IMR-90 (cell line): ENCODE results near the gene DOCK4. TPM values are rescaled to one million over a fixed set of nuclear protein-coding genes. Genes with fewer than 3 reads are reported as not detected.

ENCODE experiments used
- ATAC-seq: fragments of 200-7000 bp; cut with Tn5 transposase; 2 replicates; pipeline ENCODE4 v1.9.1; 2020; ENCODE audit warnings: low read depth, mild to moderate bottlenecking, moderate library complexity
- BruUV-seq: library from RNA; stranded (reverse); fragments of 400-500 nt; replicated peaks from 2 replicates; lab custom pipeline; 2021; lab: Mats Ljungman, UMichigan
- CTCF ChIA-PET: fragments of 300-600 bp; formaldehyde crosslinking; extraction: SDS; loops from one replicate; lab custom pipeline; 2021; ENCODE audit warnings: antibody characterized with exemption; lab: Yijun Ruan, JAX
- POLR2A ChIA-PET: fragments of 300-600 bp; sonication (Branson Sonifier 250); formaldehyde crosslinking; loops from one replicate; lab custom pipeline; 2022; ENCODE audit warnings: antibody characterized with exemption; ENCODE audit not compliant: unreplicated experiment; lab: Charles Lee
- DNase-seq: peaks from one replicate; pipeline ENCODE4 v3.0.0; 2013
- H2AFZ ChIP-seq: replicated peaks from 2 replicates; pipeline ENCODE3; 2013; ENCODE audit warnings: low read length, mild to moderate bottlenecking; ENCODE audit not compliant: poor library complexity
- H2AK5ac ChIP-seq: 2 replicates; pipeline ENCODE4 v1.6.1; 2013; ENCODE audit warnings: low read depth, low read length, inconsistent platforms
- H2AK9ac ChIP-seq: replicated peaks from 2 replicates; pipeline ENCODE3; 2013; ENCODE audit warnings: mild to moderate bottlenecking, low read depth, low read length, moderate library complexity; ENCODE audit not compliant: poor library complexity
- H2BK120ac ChIP-seq: 2 replicates; pipeline ENCODE4 v1.6.1; 2013; ENCODE audit warnings: low read depth, low read length, inconsistent platforms
- H2BK15ac ChIP-seq: 3 replicates; pipeline ENCODE4 v1.6.1; 2013; ENCODE audit warnings: low read depth, low read length, inconsistent platforms
- H2BK20ac ChIP-seq: 2 replicates; pipeline ENCODE4 v1.6.1; 2013; ENCODE audit warnings: low read depth, mild to moderate bottlenecking, inconsistent platforms, low read length, moderate library complexity
- H2BK5ac ChIP-seq: 2 replicates; pipeline ENCODE4 v1.6.1; 2013; ENCODE audit warnings: mild to moderate bottlenecking, low read depth, low read length, inconsistent platforms; ENCODE audit not compliant: poor library complexity, severe bottlenecking
- H3K14ac ChIP-seq: replicated peaks from 2 replicates; pipeline ENCODE4 v1.6.1; 2013; ENCODE audit warnings: low read depth, low read length, inconsistent platforms
- H3K18ac ChIP-seq: 2 replicates; pipeline ENCODE4 v1.6.1; 2013; ENCODE audit warnings: low read depth, low read length, control low read depth
- H3K23ac ChIP-seq: 2 replicates; pipeline ENCODE4 v1.6.1; 2013; ENCODE audit warnings: low read depth, low read length, inconsistent platforms
- H3K27ac ChIP-seq: 2 replicates; pipeline ENCODE4 v1.5.1; 2013; ENCODE audit warnings: mild to moderate bottlenecking, control low read depth, low read length; ENCODE audit not compliant: insufficient read depth
- H3K27me3 ChIP-seq: 2 replicates; pipeline ENCODE4 v1.6.1; 2013; ENCODE audit warnings: low read length; ENCODE audit not compliant: control insufficient read depth, insufficient read depth
- H3K36me3 ChIP-seq: 2 replicates; pipeline ENCODE4 v1.6.1; 2013; ENCODE audit warnings: low read length, mixed read lengths; ENCODE audit not compliant: control insufficient read depth, insufficient read depth
- H3K4ac ChIP-seq: 2 replicates; pipeline ENCODE4 v1.6.1; 2013; ENCODE audit warnings: low read depth, low read length, inconsistent platforms
- H3K4me1 ChIP-seq: 2 replicates; pipeline ENCODE4 v1.6.1; 2013; ENCODE audit warnings: low read length, mixed read lengths; ENCODE audit not compliant: control insufficient read depth, insufficient read depth
- H3K4me2 ChIP-seq: 2 replicates; pipeline ENCODE4 v1.6.1; 2013; ENCODE audit warnings: low read depth, mild to moderate bottlenecking, control low read depth, low read length, moderate library complexity
- H3K4me3 ChIP-seq: 2 replicates; pipeline ENCODE4 v1.5.1; 2013; ENCODE audit warnings: low read depth, mild to moderate bottlenecking, control low read depth, low read length, moderate library complexity; ENCODE audit not compliant: insufficient read depth
- H3K56ac ChIP-seq: 2 replicates; pipeline ENCODE4 v1.6.1; 2013; ENCODE audit warnings: low read length, inconsistent platforms; ENCODE audit not compliant: insufficient read depth; ENCODE audit errors: extremely low read depth
- H3K79me1 ChIP-seq, 2 experiments: 2 replicates each; pipeline ENCODE4 v1.6.1; 2013; ENCODE audit warnings: low read length in 2 of 2, inconsistent platforms in 1 of 2, low read depth in 1 of 2
- H3K9ac ChIP-seq: 2 replicates; pipeline ENCODE4 v1.6.1; 2013; ENCODE audit warnings: low read depth, low read length, control low read depth
- H3K9me1 ChIP-seq: 2 replicates; pipeline ENCODE4 v1.6.1; 2013; ENCODE audit warnings: low read length, inconsistent platforms; ENCODE audit not compliant: insufficient read depth
- H3K9me3 ChIP-seq: 2 replicates; pipeline ENCODE4 v1.6.1; 2013; ENCODE audit warnings: low read length; ENCODE audit not compliant: control insufficient read depth, insufficient read depth
- H4K20me1 ChIP-seq: 2 replicates; pipeline ENCODE4 v1.6.1; 2013; ENCODE audit warnings: low read length, inconsistent platforms; ENCODE audit not compliant: insufficient read depth
- H4K5ac ChIP-seq: 2 replicates; pipeline ENCODE4 v1.6.1; 2013; ENCODE audit warnings: mild to moderate bottlenecking, low read depth, low read length, control low read depth
- H4K8ac ChIP-seq, 2 experiments: 2 replicates each; pipeline ENCODE4 v1.6.1; 2013; ENCODE audit warnings: low read depth in 2 of 2, low read length in 2 of 2, control low read depth in 1 of 2, inconsistent platforms in 1 of 2
- H4K91ac ChIP-seq: 2 replicates; pipeline ENCODE4 v1.6.1; 2013; ENCODE audit warnings: low read depth, low read length, inconsistent platforms; ENCODE audit not compliant: insufficient read depth
- BHLHE40 ChIP-seq: fragments of 150-350 bp; IDR thresholded peaks from 2 replicates; pipeline ENCODE4 v1.6.1; 2016; ENCODE audit warnings: mild to moderate bottlenecking, low read depth, low read length
- CHD1 ChIP-seq: IDR thresholded peaks from 2 replicates; pipeline ENCODE4 v1.6.1; 2012; ENCODE audit warnings: low read depth, low read length, improper control_type of control experiment
- FOS ChIP-seq: fragments of 150-350 bp; IDR thresholded peaks from 2 replicates; pipeline ENCODE4 v1.6.1; 2016; ENCODE audit warnings: low read depth, low read length
- MAFK ChIP-seq: IDR thresholded peaks from 2 replicates; pipeline ENCODE4 v1.6.1; 2012; ENCODE audit warnings: low read depth, low read length, improper control_type of control experiment
- MAZ ChIP-seq: IDR thresholded peaks from 2 replicates; pipeline ENCODE4 v1.6.1; 2012; ENCODE audit warnings: low read depth, mild to moderate bottlenecking, low read length, improper control_type of control experiment, moderate library complexity, borderline replicate concordance
- NFE2L2 ChIP-seq: fragments of 150-350 bp; IDR thresholded peaks from 2 replicates; pipeline ENCODE4 v1.6.1; 2016; ENCODE audit warnings: low read depth, mild to moderate bottlenecking, low read length
- POLR2A ChIP-seq: IDR thresholded peaks from 2 replicates; pipeline ENCODE4 v1.6.1; 2012; ENCODE audit warnings: mild to moderate bottlenecking, low read depth, low read length
- RFX5 ChIP-seq: IDR thresholded peaks from 2 replicates; pipeline ENCODE4 v1.8.0; 2012; ENCODE audit warnings: low read depth, mild to moderate bottlenecking, low read length, moderate library complexity
- SMC3 ChIP-seq: fragments of 150-350 bp; IDR thresholded peaks from 2 replicates; pipeline ENCODE4 v1.6.1; 2016; ENCODE audit warnings: low read depth, mild to moderate bottlenecking, antibody characterized with exemption, low read length, moderate library complexity
- WGBS, 2 experiments: methylation state at CpG; one replicate each; pipeline versions ENCODE4 v1.1.5 to v1.1.7; 2013; ENCODE audit warnings: missing lambda C conversion rate in 2 of 2; ENCODE audit not compliant: insufficient read length in 1 of 2; ENCODE audit errors: extremely low coverage in 2 of 2; 5-methylcytosine and 5-hydroxymethylcytosine counted together
- dilution Hi-C: fragments of 300-500 bp; cut with HindIII; formaldehyde crosslinking; loops from one replicate; pipeline ENCODE4 v1.14.3; 2018; ENCODE audit warnings: low sequenced_read_pairs; ENCODE audit not compliant: unreplicated experiment
- in situ Hi-C: fragments of 300-500 bp; cut with MboI; formaldehyde crosslinking; loops from 3 replicates; pipeline ENCODE4 v1.14.3; 2019; ENCODE audit warnings: low sequenced_read_pairs, inconsistent platforms, mixed read lengths
- intact Hi-C: fragments of 100-400 bp; cut with micrococcal nuclease; formaldehyde crosslinking; loops from 2 replicates; pipeline ENCODE4 v1.10.0; 2022
- polyA plus RNA-seq, 3 experiments: library from polyadenylated mRNA; depleted of rRNA; stranded (reverse); fragments of >200 nt; gene quantifications; 2 replicates each; pipeline ENCODE4 v1.2.3, GENCODE V29; 2012; ENCODE audit warnings: low replicate concordance in 1 of 3
- total RNA-seq: library from RNA; depleted of rRNA; stranded (reverse); fragments of >200 nt; gene quantifications from 2 replicates; pipeline ENCODE4 v1.2.3, GENCODE V29; 2012
- TF ChIP-seq, protein P1 (sequence below): conservative IDR thresholded peaks from 2 replicates; pipeline ENCODE4 v1.5.1; 2012; ENCODE audit warnings: mild to moderate bottlenecking, low read depth, low read length, improper control_type of control experiment
- TF ChIP-seq, protein P2 (sequence below): fragments of 150-350 bp; IDR thresholded peaks from 2 replicates; pipeline ENCODE4 v1.6.1; 2016; ENCODE audit warnings: low read depth, mild to moderate bottlenecking, low read length, moderate library complexity, borderline replicate concordance

DOCK4 gene
- total and polyA plus RNA-seq, 2 of the 4 experiments (the other 2 are of a cell fraction) = 4.4 to 12.2 TPM

DNA sequence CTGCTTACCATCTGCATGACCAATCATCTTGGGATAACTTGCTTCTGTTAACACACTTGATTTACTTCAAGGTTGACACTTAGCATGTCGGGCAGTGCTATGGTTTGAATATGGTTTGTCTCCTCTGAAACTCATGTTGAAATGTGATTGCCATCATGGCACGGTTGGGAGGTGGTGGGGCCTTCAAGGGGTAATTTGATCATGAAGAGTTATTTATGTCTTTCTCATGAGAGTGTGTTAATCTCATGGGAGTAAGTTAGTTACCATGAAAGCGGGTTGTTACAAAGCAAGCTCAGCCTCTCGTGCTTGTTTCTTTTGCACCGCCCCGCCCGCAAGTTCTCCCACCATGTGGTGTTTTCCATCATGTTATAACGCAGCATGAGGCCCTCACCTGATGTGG is 163.6 kb downstream of the DOCK4 start:
- no peaks in the 10 kb centered on the region for H3K4me1 ChIP-seq
- TF ChIP-seq BHLHE40 = no peak
- no peak for TF ChIP-seq POLR2A
- no peak for TF ChIP-seq MAZ
- TF ChIP-seq SMC3 = no peak
- no peak for TF ChIP-seq NFE2L2
- TF ChIP-seq RFX5 = no peak
- TF ChIP-seq, protein P1, sequence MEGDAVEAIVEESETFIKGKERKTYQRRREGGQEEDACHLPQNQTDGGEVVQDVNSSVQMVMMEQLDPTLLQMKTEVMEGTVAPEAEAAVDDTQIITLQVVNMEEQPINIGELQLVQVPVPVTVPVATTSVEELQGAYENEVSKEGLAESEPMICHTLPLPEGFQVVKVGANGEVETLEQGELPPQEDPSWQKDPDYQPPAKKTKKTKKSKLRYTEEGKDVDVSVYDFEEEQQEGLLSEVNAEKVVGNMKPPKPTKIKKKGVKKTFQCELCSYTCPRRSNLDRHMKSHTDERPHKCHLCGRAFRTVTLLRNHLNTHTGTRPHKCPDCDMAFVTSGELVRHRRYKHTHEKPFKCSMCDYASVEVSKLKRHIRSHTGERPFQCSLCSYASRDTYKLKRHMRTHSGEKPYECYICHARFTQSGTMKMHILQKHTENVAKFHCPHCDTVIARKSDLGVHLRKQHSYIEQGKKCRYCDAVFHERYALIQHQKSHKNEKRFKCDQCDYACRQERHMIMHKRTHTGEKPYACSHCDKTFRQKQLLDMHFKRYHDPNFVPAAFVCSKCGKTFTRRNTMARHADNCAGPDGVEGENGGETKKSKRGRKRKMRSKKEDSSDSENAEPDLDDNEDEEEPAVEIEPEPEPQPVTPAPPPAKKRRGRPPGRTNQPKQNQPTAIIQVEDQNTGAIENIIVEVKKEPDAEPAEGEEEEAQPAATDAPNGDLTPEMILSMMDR = no peak
- TF ChIP-seq, protein P2, sequence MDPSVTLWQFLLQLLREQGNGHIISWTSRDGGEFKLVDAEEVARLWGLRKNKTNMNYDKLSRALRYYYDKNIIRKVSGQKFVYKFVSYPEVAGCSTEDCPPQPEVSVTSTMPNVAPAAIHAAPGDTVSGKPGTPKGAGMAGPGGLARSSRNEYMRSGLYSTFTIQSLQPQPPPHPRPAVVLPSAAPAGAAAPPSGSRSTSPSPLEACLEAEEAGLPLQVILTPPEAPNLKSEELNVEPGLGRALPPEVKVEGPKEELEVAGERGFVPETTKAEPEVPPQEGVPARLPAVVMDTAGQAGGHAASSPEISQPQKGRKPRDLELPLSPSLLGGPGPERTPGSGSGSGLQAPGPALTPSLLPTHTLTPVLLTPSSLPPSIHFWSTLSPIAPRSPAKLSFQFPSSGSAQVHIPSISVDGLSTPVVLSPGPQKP = no peak
- TF ChIP-seq MAFK = no peak
- TF ChIP-seq FOS = no peak
- TF ChIP-seq CHD1 = no peak
- H2AK9ac ChIP-seq = no peak overlapping the region
- no peak for ATAC-seq
- H3K9ac ChIP-seq = no peak overlapping the region
- no peaks in the 10 kb centered on the region for H3K36me3 ChIP-seq
- DNase-seq = no peak
- H2BK20ac ChIP-seq = no peak overlapping the region
- H3K27me3 ChIP-seq = no peaks in the 10 kb centered on the region
- 93% methylated on average over 5 of the region's 8 CpGs; no CpG with 5 or more reads in 1 of the 2 experiments for WGBS, 2 experiments
- no peaks in the 10 kb centered on the region for H3K9me1 ChIP-seq
- no peak overlapping the region for H3K27ac ChIP-seq
- no peak overlapping the region for H3K56ac ChIP-seq
- H3K4ac ChIP-seq = no peak overlapping the region
- H3K79me1 ChIP-seq = 0 out of 4 replicates have a peak, but pooled peaks cover 0 to 5% of the 10 kb centered on the region in 2 experiments
- H2BK5ac ChIP-seq = no peak overlapping the region
- ChIA-PET POLR2A (no interaction called here), CTCF (no interaction called here)
- H3K9me3 ChIP-seq = peaks cover 3% of the 10 kb centered on the region
- no peak overlapping the region for H3K14ac ChIP-seq
- no peak overlapping the region for H2BK120ac ChIP-seq
- no peak overlapping the region for H4K8ac ChIP-seq
- H2AK5ac ChIP-seq = no peak overlapping the region
- intact Hi-C loops = no loop called here
- H4K20me1 ChIP-seq = no peaks in the 10 kb centered on the region
- H3K18ac ChIP-seq = no peak overlapping the region
- no peak overlapping the region for H4K5ac ChIP-seq
- no peak overlapping the region for H3K4me3 ChIP-seq
- in situ Hi-C loops = no loop called here
- no peak overlapping the region for H2BK15ac ChIP-seq
- no TSS peak for BruUV-seq
- H3K23ac ChIP-seq = no peak overlapping the region
- H3K4me2 ChIP-seq = no peak overlapping the region
- no peak overlapping the region for H2AFZ ChIP-seq
- dilution Hi-C loops = no loop called here
- H4K91ac ChIP-seq = no peak overlapping the region
